ENCODE measurements around the gene SMC4.
"Not testable (repeated sequence)": the region's sequence is repeated elsewhere in the genome, so short reads cannot be mapped to it uniquely, and the experiment has no call there.

Gene SMC4

DNA sequence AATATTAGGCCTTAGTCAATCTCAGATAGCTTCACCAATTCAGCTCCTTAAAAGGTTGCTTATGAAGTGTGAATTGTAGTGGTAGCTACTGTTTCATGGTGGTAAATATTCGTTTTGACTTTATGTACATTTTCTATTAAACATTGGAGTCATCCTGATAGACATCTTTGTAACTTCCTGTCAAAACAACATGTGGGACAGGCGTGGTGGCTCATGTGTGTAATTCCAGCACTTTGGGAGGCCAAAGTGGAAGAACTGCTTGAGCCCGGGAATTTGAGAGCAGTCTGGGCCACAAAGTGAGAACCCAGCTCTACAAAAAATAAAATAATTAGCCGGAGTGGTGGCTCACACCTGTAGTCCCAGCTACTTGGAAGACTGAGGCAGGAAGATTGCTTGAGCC is 52.2 kb downstream of the SMC4 start:
- DNase-seq (ENCODE audit: low read depth, low spot score): no peak
- TF ChIP-seq, protein P1, sequence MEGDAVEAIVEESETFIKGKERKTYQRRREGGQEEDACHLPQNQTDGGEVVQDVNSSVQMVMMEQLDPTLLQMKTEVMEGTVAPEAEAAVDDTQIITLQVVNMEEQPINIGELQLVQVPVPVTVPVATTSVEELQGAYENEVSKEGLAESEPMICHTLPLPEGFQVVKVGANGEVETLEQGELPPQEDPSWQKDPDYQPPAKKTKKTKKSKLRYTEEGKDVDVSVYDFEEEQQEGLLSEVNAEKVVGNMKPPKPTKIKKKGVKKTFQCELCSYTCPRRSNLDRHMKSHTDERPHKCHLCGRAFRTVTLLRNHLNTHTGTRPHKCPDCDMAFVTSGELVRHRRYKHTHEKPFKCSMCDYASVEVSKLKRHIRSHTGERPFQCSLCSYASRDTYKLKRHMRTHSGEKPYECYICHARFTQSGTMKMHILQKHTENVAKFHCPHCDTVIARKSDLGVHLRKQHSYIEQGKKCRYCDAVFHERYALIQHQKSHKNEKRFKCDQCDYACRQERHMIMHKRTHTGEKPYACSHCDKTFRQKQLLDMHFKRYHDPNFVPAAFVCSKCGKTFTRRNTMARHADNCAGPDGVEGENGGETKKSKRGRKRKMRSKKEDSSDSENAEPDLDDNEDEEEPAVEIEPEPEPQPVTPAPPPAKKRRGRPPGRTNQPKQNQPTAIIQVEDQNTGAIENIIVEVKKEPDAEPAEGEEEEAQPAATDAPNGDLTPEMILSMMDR (IDR thresholded peaks at IDR 0.05; ENCODE audit: insufficient read depth, low read length, missing control alignments): no peak
- POLR2A ChIA-PET: interaction anchor here (3.3 kb wide), 1 partner anchor 22 kb away, joined by 22 read pairs; no protein-coding TSS in a partner anchor
- CTCF ChIA-PET: interaction anchor here (2.6 to 4.9 kb wide), 5 partner anchors 9 to 37 kb away, joined by 10 to 25 read pairs (median 18); no protein-coding TSS in a partner anchor
- no peak overlapping the region for H3K4me3 ChIP-seq (ENCODE audit: low read depth, low read length)

DNA sequence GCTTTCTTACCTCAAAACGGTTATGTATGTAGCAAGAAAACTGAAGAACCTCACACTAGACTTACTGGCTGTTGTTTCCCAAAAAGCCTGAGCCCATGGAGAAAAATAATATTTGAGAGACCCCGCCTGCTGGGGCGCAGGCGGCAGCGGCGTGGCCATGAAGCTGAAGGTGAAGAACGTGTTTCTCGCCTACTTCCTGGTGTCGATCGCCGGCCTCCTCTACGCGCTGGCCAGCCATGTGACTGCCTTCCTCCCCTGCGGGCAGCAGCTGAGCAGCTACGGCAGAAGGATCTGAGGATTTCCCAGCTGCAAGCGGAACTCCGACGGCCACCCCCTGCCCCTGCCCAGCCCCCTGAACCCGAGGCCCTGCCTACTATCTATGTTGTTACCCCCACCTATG is 52.8 kb downstream of the SMC4 start:
- CTCF ChIA-PET: interaction anchor here (0.6 to 4.4 kb wide), 4 partner anchors 9 to 34 kb away, joined by 3 to 25 read pairs (median 17); no protein-coding TSS in a partner anchor
- POLR2A ChIA-PET; H3K4me3 ChIP-seq (ENCODE audit: low read depth, low read length); DNase-seq (ENCODE audit: low read depth, low spot score): not testable (repeated sequence)

GRCh38 chr3:160454995-160455394 is 55.5 kb downstream of the SMC4 start:
- no peak for DNase-seq (ENCODE audit: low read depth, low spot score)
- no peak overlapping the region for H3K4me3 ChIP-seq (ENCODE audit: low read depth, low read length)
- ChIA-PET POLR2A (no interaction called here), CTCF (interaction anchor here (0.7 kb wide), 3 partner anchors 10 to 32 kb away, joined by 3 read pairs; no protein-coding TSS in a partner anchor)
- TF ChIP-seq, protein P1 (IDR thresholded peaks at IDR 0.05; ENCODE audit: insufficient read depth, low read length, missing control alignments): no peak

- CTCF ChIA-PET: no interaction called here
- no peak for DNase-seq (ENCODE audit: low read depth, low spot score)
- POLR2A ChIA-PET: interaction anchor here (0.6 kb wide), 1 partner anchor 17 kb away, joined by 3 read pairs; no protein-coding TSS in a partner anchor
- TF ChIP-seq, protein P1 (IDR thresholded peaks at IDR 0.05; ENCODE audit: insufficient read depth, low read length, missing control alignments): no peak
- no peak overlapping the region for H3K4me3 ChIP-seq (ENCODE audit: low read depth, low read length)
These were observed 56.4 kb downstream of the SMC4 start for GRCh38 chr3:160455846-160456245.

GRCh38 chr3:160458151-160458550 is 58.7 kb downstream of the SMC4 start:
- no peak for DNase-seq (ENCODE audit: low read depth, low spot score)
- TF ChIP-seq, protein P1 (IDR thresholded peaks at IDR 0.05; ENCODE audit: insufficient read depth, low read length, missing control alignments): no peak
- POLR2A ChIA-PET: interaction anchor here (0.5 kb wide), 1 partner anchor 1009 kb away, joined by 3 read pairs; no protein-coding TSS in a partner anchor
- CTCF ChIA-PET: interaction anchor here (1.5 kb wide), 1 partner anchor 13 kb away, joined by 6 read pairs; no protein-coding TSS in a partner anchor
- no peak overlapping the region for H3K4me3 ChIP-seq (ENCODE audit: low read depth, low read length)

DNA sequence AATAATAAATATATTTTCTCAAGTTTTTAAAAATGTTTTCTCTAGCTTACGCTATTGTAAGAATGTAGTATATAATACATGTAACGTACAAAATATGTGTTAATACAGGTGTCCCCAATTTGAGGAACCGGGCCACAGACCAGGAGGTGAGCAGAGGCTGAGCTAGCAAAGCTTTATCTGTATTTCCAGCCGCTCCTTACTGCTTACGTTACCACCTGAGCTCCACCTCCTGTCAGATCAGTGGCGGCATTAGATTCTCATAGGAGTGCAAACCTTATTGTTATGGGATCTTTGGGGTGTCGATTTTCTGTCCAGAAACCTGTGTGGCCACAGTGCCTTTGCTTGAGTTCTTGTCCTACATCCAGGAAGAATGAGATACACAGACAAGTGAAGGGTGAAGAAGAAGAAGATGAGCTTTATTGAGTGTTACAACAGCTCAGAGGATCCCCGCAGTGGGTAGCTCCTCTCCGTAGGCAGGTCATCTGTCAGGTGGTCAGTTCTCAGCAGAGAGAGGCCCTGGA is 60.1 kb downstream of the SMC4 start:
- TF ChIP-seq, protein P1 (IDR thresholded peaks at IDR 0.05; ENCODE audit: insufficient read depth, low read length, missing control alignments): no peak
- ChIA-PET CTCF (interaction anchor here (0.7 to 4.5 kb wide), 2 partner anchors 8 to 12 kb away, joined by 3 to 16 read pairs; no protein-coding TSS in a partner anchor), POLR2A (interaction anchor here (0.7 to 1.1 kb wide), 2 partner anchors 10 to 19 kb away, joined by 3 read pairs; partner anchors contain the start of gene TRIM59)
- no peak overlapping the region for H3K4me3 ChIP-seq (ENCODE audit: low read depth, low read length)
- no peak for DNase-seq (ENCODE audit: low read depth, low spot score)

All from AG04449 (cell line).